Gastroesophageal sphincter (tissue), 3 donors: ENCODE data around the gene NRXN3.

ENCODE experiments used
- CTCF ChIP-seq, 4 experiments: fragments of 200-600 bp in 2 of 4; fragments of 450-650 bp in 2 of 4; sonication (generic) in 1 of 4; IDR thresholded peaks; one replicate each; pipeline ENCODE4 v1.5.1; 2017 to 2019; ENCODE audit warnings: antibody characterized with exemption in 4 of 4, mild to moderate bottlenecking in 2 of 4, moderate library complexity in 2 of 4
- POLR2AphosphoS5 ChIP-seq: sonication (generic); formaldehyde crosslinking; IDR thresholded peaks from one replicate; pipeline ENCODE4 v1.6.1; 2017; ENCODE audit warnings: antibody characterized with exemption

DNA sequence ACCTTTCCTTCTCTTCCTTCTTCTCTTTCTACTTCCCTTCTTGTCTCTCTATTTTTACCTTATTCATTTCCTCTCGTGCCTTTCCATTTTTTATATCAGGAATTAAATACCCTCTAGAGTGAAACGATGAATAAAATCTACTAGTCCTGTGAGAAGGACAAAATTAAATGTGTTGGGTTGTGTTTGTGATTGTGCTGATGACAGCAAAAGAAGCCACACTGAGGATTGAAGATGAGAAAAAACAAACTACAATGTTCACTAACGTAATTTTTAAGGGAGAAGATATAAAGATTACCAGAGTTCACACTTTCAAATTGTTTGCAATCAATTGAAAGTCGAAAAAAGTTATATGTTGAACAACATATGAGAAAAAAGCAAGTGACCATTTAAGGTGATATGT is 1029.0 kb downstream of the NRXN3 start:
- TF ChIP-seq POLR2AphosphoS5 (no peak), CTCF (IDR thresholded peaks at IDR 0.05) (no peak)
